Measurements from ENCODE around the gene CDIP1.

Gene CDIP1

GRCh38 chr16:4496305-4496704 is 42.3 kb downstream of the CDIP1 start:
- Mint-ChIP-seq H3K36me3 (no peaks in the 10 kb centered on the region), H3K27me3 (no peaks in the 10 kb centered on the region), H3K4me3 (no peak overlapping the region), H3K4me1 (ENCODE audit: low read depth) (peaks cover 81% of the 10 kb centered on the region), H3K9me3 (ENCODE audit: low read depth) (no peaks in the 10 kb centered on the region), H3K27ac (peak overlapping the region; percentile 46)

- H3K4me3 Mint-ChIP-seq = no peak overlapping the region
Measured at GRCh38 chr16:4495766-4496165, 42.8 kb downstream of the CDIP1 start.

DNA sequence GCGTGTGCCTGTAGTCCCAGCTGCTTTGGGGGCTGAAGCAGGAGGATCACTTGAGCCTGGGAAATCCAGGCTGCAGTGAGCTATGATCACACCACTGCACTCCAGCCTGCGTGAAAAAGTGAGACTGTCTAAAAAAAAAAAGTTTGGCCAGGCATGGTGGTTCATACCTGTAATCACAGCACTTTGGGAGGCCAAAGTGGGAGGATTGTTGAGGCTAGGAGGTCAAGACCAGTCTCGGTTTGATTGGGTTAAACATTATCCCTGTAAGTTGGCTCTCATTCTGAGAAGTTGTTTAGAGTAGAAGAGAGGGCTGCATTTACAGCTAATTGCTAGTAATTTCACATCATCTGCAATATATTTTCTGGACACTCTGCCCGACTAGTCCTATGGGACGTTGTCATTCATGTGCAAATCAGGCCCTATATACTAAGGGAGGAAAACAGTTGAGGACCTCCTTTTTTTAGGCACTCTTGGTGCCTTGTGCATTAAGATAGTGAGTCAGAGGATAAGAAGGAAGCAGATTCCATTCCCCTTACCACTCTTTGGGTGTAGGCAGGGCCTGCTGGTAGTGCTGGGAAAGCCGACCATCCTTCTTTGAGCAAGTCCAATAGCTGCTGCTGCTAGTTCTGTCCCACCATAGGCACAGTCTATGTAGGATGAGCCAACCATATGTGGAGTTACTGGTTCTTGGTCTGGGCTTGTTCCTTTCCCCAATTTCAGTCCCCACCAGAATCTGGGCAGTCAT is 43.7 kb downstream of the CDIP1 start:
- Mint-ChIP-seq H3K9me3 (ENCODE audit: low read depth) (no peaks in the 10 kb centered on the region), H3K36me3 (no peaks in the 10 kb centered on the region), H3K4me1 (ENCODE audit: low read depth) (peaks cover 81% of the 10 kb centered on the region), H3K4me3 (no peak overlapping the region), H3K27ac (peak overlapping the region; percentile 68), H3K27me3 (no peaks in the 10 kb centered on the region)

More at GRCh38 chr16:4495766-4496165, 42.8 kb downstream of the CDIP1 start:
- H3K4me1 Mint-ChIP-seq (ENCODE audit: low read depth) = peaks cover 81% of the 10 kb centered on the region
- peak overlapping the region; percentile 68 for H3K27ac Mint-ChIP-seq
- H3K36me3 Mint-ChIP-seq = no peaks in the 10 kb centered on the region
- H3K27me3 Mint-ChIP-seq = no peaks in the 10 kb centered on the region
- no peaks in the 10 kb centered on the region for H3K9me3 Mint-ChIP-seq (ENCODE audit: low read depth)

DNA sequence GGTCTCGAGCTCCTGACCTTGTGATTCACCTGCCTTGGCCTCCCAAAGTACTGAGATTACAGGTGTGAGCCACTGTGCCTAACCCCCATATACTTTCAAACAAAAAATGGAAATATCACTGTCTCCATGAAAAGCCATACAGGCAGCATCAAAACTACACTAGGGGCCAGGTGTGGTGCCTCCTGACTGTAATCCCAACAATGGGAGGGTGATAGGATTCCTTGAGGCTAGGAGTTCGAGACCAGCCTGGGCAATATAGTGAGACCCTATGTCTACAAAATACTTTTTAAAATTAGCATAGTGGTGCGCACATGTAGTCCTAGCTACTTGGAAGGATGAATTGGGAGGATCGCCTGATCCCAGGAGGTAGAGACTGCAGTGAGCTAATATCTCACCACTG is 46.7 kb downstream of the CDIP1 start:
- Mint-ChIP-seq H3K4me1 (ENCODE audit: low read depth) (peaks cover 79% of the 10 kb centered on the region), H3K27ac (peak overlapping the region; percentile 50)

GRCh38 chr16:4489030-4489429 is 49.5 kb downstream of the CDIP1 start:
- H3K36me3 Mint-ChIP-seq = peaks cover 9% of the 10 kb centered on the region
- H3K4me1 Mint-ChIP-seq (ENCODE audit: low read depth) = peaks cover 72% of the 10 kb centered on the region
- H3K27ac Mint-ChIP-seq = peak overlapping the region; percentile 90
- H3K9me3 Mint-ChIP-seq (ENCODE audit: low read depth) = no peaks in the 10 kb centered on the region
- H3K27me3 Mint-ChIP-seq = no peaks in the 10 kb centered on the region
- peak overlapping the region; percentile 76 for H3K4me3 Mint-ChIP-seq

More for the DNA sequence above, 46.7 kb downstream of the CDIP1 start:
- Mint-ChIP-seq H3K27me3 (no peaks in the 10 kb centered on the region), H3K36me3 (peaks cover 2% of the 10 kb centered on the region), H3K4me3 (no peak overlapping the region), H3K9me3 (ENCODE audit: low read depth) (no peaks in the 10 kb centered on the region)

GRCh38 chr16:4488499-4488967 is 50.0 kb downstream of the CDIP1 start:
- Mint-ChIP-seq H3K9me3 (ENCODE audit: low read depth) (no peaks in the 10 kb centered on the region), H3K4me3 (peak overlapping the region; percentile 76), H3K36me3 (peaks cover 9% of the 10 kb centered on the region), H3K27me3 (no peaks in the 10 kb centered on the region), H3K27ac (peak overlapping the region; percentile 90), H3K4me1 (ENCODE audit: low read depth) (peaks cover 68% of the 10 kb centered on the region)

GRCh38 chr16:4487955-4488498 is 50.5 kb downstream of the CDIP1 start:
- H3K4me1 Mint-ChIP-seq (ENCODE audit: low read depth) = peaks cover 65% of the 10 kb centered on the region
- H3K9me3 Mint-ChIP-seq (ENCODE audit: low read depth) = no peaks in the 10 kb centered on the region
- H3K36me3 Mint-ChIP-seq = peaks cover 9% of the 10 kb centered on the region
- H3K4me3 Mint-ChIP-seq = peak overlapping the region; percentile 76
- peak overlapping the region; percentile 90 for H3K27ac Mint-ChIP-seq
- no peaks in the 10 kb centered on the region for H3K27me3 Mint-ChIP-seq

- Mint-ChIP-seq H3K27ac (peak overlapping the region; percentile 93), H3K4me3 (peak overlapping the region; percentile 28), H3K27me3 (no peaks in the 10 kb centered on the region), H3K9me3 (ENCODE audit: low read depth) (no peaks in the 10 kb centered on the region), H3K4me1 (ENCODE audit: low read depth) (peaks cover 76% of the 10 kb centered on the region), H3K36me3 (peaks cover 9% of the 10 kb centered on the region)
Measured at GRCh38 chr16:4486126-4486893, 52.3 kb downstream of the CDIP1 start.

DNA sequence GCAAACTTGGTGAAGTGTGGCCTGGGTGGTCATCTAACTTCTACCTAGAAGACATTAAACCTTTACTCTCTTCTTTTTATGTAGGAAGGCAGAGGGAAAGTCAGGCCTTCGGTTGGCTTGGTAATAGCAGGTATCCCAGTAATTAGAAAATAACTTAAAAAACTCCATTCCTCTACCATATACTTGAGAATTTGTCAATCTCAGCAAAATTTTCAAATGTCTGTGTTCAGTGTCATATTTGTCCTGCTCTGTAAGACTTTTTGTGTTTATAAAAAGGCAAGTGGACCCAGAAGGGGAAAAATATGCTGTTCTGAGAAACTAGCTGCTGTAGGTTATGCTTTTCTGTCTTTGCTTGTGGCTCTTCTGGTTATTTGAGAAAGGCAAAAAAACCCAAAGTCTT is 56.6 kb downstream of the CDIP1 start:
- Mint-ChIP-seq H3K4me3 (peak overlapping the region; percentile 48), H3K4me1 (ENCODE audit: low read depth) (peaks cover 59% of the 10 kb centered on the region), H3K36me3 (peaks cover 9% of the 10 kb centered on the region)

GRCh38 chr16:4481526-4481925 is 57.0 kb downstream of the CDIP1 start:
- Mint-ChIP-seq H3K27me3 (no peaks in the 10 kb centered on the region), H3K27ac (peak overlapping the region; percentile 79), H3K9me3 (ENCODE audit: low read depth) (no peaks in the 10 kb centered on the region), H3K4me3 (peak overlapping the region; percentile 48), H3K36me3 (peaks cover 9% of the 10 kb centered on the region), H3K4me1 (ENCODE audit: low read depth) (peaks cover 55% of the 10 kb centered on the region)

More for the DNA sequence above, 56.6 kb downstream of the CDIP1 start:
- H3K9me3 Mint-ChIP-seq (ENCODE audit: low read depth) = no peaks in the 10 kb centered on the region
- peak overlapping the region; percentile 79 for H3K27ac Mint-ChIP-seq
- H3K27me3 Mint-ChIP-seq = no peaks in the 10 kb centered on the region

- Mint-ChIP-seq H3K9me3 (ENCODE audit: low read depth) (no peaks in the 10 kb centered on the region), H3K4me3 (peak overlapping the region; percentile 92), H3K27ac (peak overlapping the region; percentile 80), H3K27me3 (no peaks in the 10 kb centered on the region), H3K4me1 (ENCODE audit: low read depth) (peaks cover 53% of the 10 kb centered on the region), H3K36me3 (peaks cover 4% of the 10 kb centered on the region)
Measured at GRCh38 chr16:4477966-4478365, 60.6 kb downstream of the CDIP1 start.

GRCh38 chr16:4475880-4476788 is 62.4 kb downstream of the CDIP1 start, which contains the start of gene HMOX2:
Gene HMOX2 (plus strand): TSS chr16:4476398. CDS start chr16:4505525, 29,127 bp downstream.
- Mint-ChIP-seq H3K36me3 (peaks cover 6% of the 10 kb centered on the region), H3K27me3 (no peaks in the 10 kb centered on the region), H3K27ac (peak within 1 kb of the TSS; percentile 94), H3K4me3 (peak within 1 kb of the TSS; percentile 92), H3K4me1 (ENCODE audit: low read depth) (peaks cover 39% of the 10 kb centered on the region), H3K9me3 (ENCODE audit: low read depth) (no peaks in the 10 kb centered on the region)

DNA sequence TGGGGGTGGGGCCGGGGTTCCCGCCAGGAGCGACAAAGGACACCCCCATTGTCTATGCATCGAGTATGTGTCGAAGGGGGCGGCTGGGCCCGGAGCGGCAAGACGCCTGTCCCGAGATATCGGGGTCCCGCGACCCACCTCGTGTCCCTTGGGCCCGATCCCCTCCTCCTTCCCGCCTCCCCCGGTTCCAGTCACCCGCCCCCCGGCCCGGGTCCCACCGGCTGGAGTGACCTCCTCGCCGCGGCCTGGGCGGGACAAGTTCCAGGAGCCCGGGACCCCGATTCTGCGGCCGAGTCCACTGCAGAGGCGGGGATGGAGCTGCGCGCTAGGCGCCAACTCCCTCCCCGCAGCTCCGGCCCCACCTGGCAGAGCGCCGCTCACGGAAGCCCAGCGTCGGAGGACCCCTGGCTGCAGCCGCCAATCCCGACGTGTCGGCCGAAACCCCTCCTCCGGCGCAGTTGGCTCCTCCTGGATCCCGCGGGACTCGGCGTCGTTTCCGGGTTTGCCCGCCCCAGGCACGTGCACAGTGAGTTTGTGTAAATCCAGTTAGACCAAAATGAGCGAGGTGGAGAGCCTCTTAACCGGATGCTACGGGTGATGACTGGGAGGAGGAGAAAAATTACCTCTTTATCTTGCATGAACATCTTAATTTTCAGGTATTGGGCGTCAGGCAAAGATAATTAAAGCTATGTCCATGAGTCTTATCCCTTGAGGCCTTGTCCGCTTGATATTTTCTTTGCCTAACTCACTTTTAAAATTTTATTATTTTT is 64.2 kb downstream of the CDIP1 start, which contains the start of gene NMRAL1:
NMRAL1 (minus strand) TSS at position 434 of the 770 bp plus-strand sequence. CDS start 493 bp downstream, outside the sequence.
- Mint-ChIP-seq H3K4me1 (ENCODE audit: low read depth) (peaks cover 35% of the 10 kb centered on the region), H3K27ac (peak within 1 kb of the TSS; percentile 90), H3K27me3 (no peaks in the 10 kb centered on the region), H3K4me3 (peak within 1 kb of the TSS; percentile 92), H3K9me3 (ENCODE audit: low read depth) (no peaks in the 10 kb centered on the region), H3K36me3 (peaks cover 6% of the 10 kb centered on the region)

All from activated naive CD8-positive, alpha-beta T cell (primary cell).